ENCODE data around the gene ACKR1. TPM values are rescaled to one million over a fixed set of nuclear protein-coding genes. Genes with fewer than 3 reads are reported as not detected.

The ACKR1 gene, protein sequence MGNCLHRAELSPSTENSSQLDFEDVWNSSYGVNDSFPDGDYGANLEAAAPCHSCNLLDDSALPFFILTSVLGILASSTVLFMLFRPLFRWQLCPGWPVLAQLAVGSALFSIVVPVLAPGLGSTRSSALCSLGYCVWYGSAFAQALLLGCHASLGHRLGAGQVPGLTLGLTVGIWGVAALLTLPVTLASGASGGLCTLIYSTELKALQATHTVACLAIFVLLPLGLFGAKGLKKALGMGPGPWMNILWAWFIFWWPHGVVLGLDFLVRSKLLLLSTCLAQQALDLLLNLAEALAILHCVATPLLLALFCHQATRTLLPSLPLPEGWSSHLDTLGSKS
- total RNA-seq, result 100 to 1,000 TPM in 1 of 6 donors, 10 to 100 TPM in 4, 1 to 10 TPM in 1; 2.1 to 133 (median 38.4) TPM

DNA sequence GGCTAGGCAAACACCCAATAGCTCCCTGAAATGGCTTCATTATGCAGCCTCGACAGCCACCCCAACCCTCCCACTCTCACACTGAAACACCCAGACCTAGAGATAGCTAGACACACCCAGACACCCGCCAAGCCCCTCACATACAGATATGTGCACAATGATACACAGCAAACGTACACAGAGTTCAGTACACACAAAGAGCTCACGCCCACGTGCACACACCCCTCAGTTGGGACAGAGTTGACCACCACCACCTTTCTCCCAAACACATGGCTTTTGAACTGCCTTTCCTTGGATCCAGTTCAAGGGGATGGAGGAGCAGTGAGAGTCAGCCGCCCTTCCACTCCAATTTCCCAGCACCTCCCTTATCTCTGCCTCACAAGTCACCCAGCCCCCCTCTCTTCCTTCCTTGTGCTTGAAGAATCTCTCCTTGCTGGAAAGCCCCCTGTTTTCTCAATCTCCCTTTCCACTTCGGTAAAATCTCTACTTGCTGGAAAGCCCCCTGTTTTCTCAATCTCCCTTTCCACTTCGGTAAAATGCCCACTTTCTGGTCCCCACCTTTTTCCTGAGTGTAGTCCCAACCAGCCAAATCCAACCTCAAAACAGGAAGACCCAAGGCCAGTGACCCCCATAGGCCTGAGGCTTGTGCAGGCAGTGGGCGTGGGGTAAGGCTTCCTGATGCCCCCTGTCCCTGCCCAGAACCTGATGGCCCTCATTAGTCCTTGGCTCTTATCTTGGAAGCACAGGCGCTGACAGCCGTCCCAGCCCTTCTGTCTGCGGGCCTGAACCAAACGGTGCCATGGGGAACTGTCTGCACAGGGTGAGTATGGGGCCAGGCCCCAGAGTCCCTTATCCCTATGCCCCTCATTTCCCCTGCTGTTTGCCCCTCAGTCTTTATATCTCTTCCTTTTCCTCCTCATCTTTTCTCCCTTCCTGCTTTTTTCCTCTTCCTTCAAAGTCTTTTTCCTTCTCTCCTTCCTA is at the start of gene ACKR1:
Gene ACKR1 (plus strand): TSS at position 715 of the 981 bp plus-strand sequence. CDS start 85 bp downstream, at position 800.
- no peaks in the 10 kb centered on the region for H3K9me3 ChIP-seq
- no peaks in the 10 kb centered on the region for H3K36me3 ChIP-seq
- no peaks in the 10 kb centered on the region for H3K27me3 ChIP-seq
- peaks cover 0 to 25% (median 12%) of the 10 kb centered on the region in 4 donors for H3K4me1 ChIP-seq
- TF ChIP-seq EP300 (IDR thresholded peaks at IDR 0.05) (no peak), POLR2A (IDR thresholded peaks at IDR 0.05) (no peak), POLR2AphosphoS5 (IDR thresholded peaks at IDR 0.05) (no peak)
- TF ChIP-seq, protein P1, sequence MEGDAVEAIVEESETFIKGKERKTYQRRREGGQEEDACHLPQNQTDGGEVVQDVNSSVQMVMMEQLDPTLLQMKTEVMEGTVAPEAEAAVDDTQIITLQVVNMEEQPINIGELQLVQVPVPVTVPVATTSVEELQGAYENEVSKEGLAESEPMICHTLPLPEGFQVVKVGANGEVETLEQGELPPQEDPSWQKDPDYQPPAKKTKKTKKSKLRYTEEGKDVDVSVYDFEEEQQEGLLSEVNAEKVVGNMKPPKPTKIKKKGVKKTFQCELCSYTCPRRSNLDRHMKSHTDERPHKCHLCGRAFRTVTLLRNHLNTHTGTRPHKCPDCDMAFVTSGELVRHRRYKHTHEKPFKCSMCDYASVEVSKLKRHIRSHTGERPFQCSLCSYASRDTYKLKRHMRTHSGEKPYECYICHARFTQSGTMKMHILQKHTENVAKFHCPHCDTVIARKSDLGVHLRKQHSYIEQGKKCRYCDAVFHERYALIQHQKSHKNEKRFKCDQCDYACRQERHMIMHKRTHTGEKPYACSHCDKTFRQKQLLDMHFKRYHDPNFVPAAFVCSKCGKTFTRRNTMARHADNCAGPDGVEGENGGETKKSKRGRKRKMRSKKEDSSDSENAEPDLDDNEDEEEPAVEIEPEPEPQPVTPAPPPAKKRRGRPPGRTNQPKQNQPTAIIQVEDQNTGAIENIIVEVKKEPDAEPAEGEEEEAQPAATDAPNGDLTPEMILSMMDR (IDR thresholded peaks at IDR 0.05), result no peak
- H3K27ac ChIP-seq, result peak within 1 kb of the TSS in 2 of 4 donors; percentile 33 to 43
- peak in 1 of 2 donors; percentile 17 for ATAC-seq (ENCODE audit: low FRiP score in 2 of 2)
- WGBS, 2 donors, result 33 to 47% methylated on average over 13 of the region's 13 CpGs
- no peak for DNase-seq
- H3K4me3 ChIP-seq, result peak within 1 kb of the TSS in 2 of 4 donors; percentile 3 to 29

DNA sequence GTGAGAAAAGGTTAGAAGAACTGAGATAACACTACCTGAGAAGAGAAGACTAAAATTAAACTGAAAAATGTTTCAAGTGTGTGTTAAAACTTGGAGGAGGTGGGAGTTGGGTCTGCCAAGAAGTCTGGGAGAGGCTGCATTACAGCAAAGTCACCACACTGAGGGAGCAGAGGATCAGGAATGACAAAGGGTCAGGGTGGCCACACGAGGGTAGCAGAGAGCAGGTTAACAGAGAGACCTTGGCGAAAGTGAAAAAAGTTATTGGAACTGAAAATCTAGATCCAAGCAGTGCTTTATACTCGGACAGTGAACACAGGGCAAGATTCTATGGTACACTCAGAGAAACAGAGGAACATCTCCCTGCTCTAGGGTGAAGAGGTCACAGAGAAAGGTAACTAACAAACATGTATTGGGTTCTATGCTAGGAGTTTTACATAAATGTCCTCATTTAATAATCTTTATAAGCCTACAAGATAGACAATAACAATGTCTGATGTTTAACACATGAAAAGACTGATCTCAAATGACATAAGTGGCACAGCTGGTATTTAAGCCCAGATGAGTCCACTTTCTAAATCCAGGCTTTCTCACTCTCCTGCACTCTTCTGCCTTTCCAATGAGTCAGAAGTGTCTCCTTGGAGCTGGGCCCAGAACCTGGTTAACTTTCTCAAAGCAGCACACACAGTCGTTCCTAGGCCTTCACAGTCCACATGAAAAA is 43.5 kb upstream of the ACKR1 start:
- ATAC-seq (ENCODE audit: low FRiP score in 2 of 2) (peak; percentile 94 to 98), DNase-seq (peak in 1 of 2 donors; percentile 67)
- H3K4me3 ChIP-seq, result no peak overlapping the region
- H3K9me3 ChIP-seq, result no peaks in the 10 kb centered on the region
- peaks cover 5 to 8% (median 7%) of the 10 kb centered on the region in 4 donors for H3K4me1 ChIP-seq
- no peaks in the 10 kb centered on the region for H3K36me3 ChIP-seq
- H3K27me3 ChIP-seq, result no peaks in the 10 kb centered on the region
- 5 to 7% methylated on average over 4 of the region's 4 CpGs for WGBS, 2 donors
- TF ChIP-seq, protein P1 (IDR thresholded peaks at IDR 0.05), result peak; percentile 89 to 95 (median 90)
- TF ChIP-seq POLR2AphosphoS5 (IDR thresholded peaks at IDR 0.05) (no peak), EP300 (IDR thresholded peaks at IDR 0.05) (no peak), POLR2A (IDR thresholded peaks at IDR 0.05) (no peak)
- H3K27ac ChIP-seq, result no peak overlapping the region

DNA sequence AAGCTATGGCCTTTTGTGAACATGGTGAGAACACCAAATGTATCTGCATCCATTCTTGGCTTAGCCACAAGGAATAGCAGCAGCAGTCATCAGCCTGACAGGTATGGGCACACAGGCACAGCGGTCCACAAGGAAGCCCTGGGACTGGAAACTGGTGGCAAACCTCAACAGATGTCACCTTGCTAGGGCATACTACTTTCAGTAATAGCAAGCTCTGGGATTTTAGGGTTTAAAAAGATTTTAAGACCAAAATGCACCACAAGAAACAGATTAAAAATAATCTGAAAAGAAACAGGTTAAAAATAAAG is 43.0 kb upstream of the ACKR1 start:
- Histone ChIP-seq H3K36me3 (no peaks in the 10 kb centered on the region), H3K4me3 (no peak overlapping the region), H3K4me1 (peaks cover 5 to 8% (median 7%) of the 10 kb centered on the region in 4 donors), H3K27ac (no peak overlapping the region), H3K27me3 (no peaks in the 10 kb centered on the region), H3K9me3 (no peaks in the 10 kb centered on the region)
- WGBS, 2 donors, result 95 to 100% methylated on average over 1 of the region's 1 CpG
- DNase-seq, result no peak
- ATAC-seq (ENCODE audit: low FRiP score in 2 of 2), result no peak
- no peak for TF ChIP-seq POLR2AphosphoS5 (IDR thresholded peaks at IDR 0.05)
- no peak for TF ChIP-seq EP300 (IDR thresholded peaks at IDR 0.05)
- TF ChIP-seq, protein P1 (IDR thresholded peaks at IDR 0.05), result no peak
- no peak for TF ChIP-seq POLR2A (IDR thresholded peaks at IDR 0.05)

DNA sequence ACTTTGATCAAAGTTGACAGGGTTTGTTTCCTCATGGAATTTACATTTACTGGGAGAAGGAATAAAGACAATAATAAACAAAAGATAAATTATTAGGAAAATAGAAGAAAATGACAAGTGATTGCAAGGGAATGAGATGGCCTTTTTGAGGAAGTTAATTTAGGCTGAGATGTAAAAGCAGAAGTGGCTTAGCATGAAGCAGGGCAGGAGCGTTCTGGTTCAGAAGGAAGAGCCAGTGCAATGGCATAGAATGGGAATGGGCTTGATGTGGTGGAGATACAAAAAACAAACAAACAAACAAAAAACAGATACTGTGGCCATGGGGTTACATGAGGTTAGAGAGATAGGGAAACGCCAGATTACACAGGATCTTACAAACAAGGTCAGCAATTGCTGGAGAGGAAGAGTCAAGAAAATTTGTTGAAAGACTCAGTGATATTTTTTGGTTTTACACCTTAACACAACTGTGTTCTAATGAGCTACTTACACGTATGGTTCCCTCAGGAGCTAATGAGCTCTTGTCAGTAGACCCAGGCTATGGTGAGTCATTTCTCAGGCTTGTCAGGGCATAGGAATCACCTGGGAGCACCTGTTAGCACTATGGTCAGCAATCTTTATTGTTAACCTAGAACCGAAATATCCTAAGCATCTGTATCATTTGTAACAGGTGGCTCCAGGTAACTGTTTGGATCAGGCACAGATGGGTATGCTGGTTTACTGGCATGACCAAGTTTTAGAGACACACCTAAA is 42.0 kb upstream of the ACKR1 start:
- no peak for DNase-seq
- ATAC-seq (ENCODE audit: low FRiP score in 2 of 2), result no peak
- WGBS, 2 donors, result 71 to 76% methylated on average over 4 of the region's 4 CpGs
- H3K27ac ChIP-seq, result no peak overlapping the region
- no peaks in the 10 kb centered on the region for H3K9me3 ChIP-seq
- H3K27me3 ChIP-seq, result no peaks in the 10 kb centered on the region
- no peak for TF ChIP-seq POLR2AphosphoS5 (IDR thresholded peaks at IDR 0.05)
- TF ChIP-seq, protein P1 (IDR thresholded peaks at IDR 0.05), result no peak
- TF ChIP-seq POLR2A (IDR thresholded peaks at IDR 0.05), result no peak
- no peak for TF ChIP-seq EP300 (IDR thresholded peaks at IDR 0.05)
- H3K4me1 ChIP-seq, result peaks cover 5 to 8% (median 7%) of the 10 kb centered on the region in 4 donors
- no peaks in the 10 kb centered on the region for H3K36me3 ChIP-seq
- H3K4me3 ChIP-seq, result no peak overlapping the region

All from upper lobe of left lung (tissue), 6 donors.